H1 (cell line): ENCODE measurements around the gene SCAMP5. TPM values are rescaled to one million over a fixed set of nuclear protein-coding genes. Genes with fewer than 3 reads are reported as not detected.

ENCODE experiments used
- CTCF ChIA-PET: fragments of 300-600 bp; sonication (Branson Sonifier 250); formaldehyde crosslinking; loops from one replicate; lab custom pipeline; 2021; ENCODE audit not compliant: partially characterized antibody; lab: Charles Lee
- POLR2A ChIA-PET: fragments of 300-600 bp; sonication (Branson Sonifier 250); formaldehyde crosslinking; loops from one replicate; lab custom pipeline; 2021; ENCODE audit warnings: inconsistent platforms; ENCODE audit not compliant: partially characterized antibody; lab: Charles Lee
- DNase-seq, 2 experiments: peaks; one replicate each; pipeline versions ENCODE4 v3.0.0 to v3.0.0-alpha.2; 2010 to 2022; ENCODE audit warnings: low spot score in 2 of 2, low read depth in 1 of 2, mixed read lengths in 1 of 2
- FAIRE-seq: peaks from 2 replicates; lab custom pipeline; 2011; peaks lifted over from hg19 to GRCh38; lab: Jason Lieb, UNC
- H2AFZ ChIP-seq: 2 replicates; pipeline ENCODE4 v1.8.1; 2012; ENCODE audit warnings: low read length, inconsistent platforms
- H2AK5ac ChIP-seq: 2 replicates; pipeline ENCODE4 v1.6.1; 2013; ENCODE audit warnings: low read depth, low read length
- H2BK120ac ChIP-seq: replicated peaks from 2 replicates; pipeline ENCODE3; 2013; ENCODE audit warnings: low read depth, low read length, inconsistent platforms
- H2BK12ac ChIP-seq: 2 replicates; pipeline ENCODE4 v1.6.1; 2013; ENCODE audit warnings: low read depth, low read length
- H2BK15ac ChIP-seq: 2 replicates; pipeline ENCODE4 v1.6.1; 2013; ENCODE audit warnings: low read length
- H2BK20ac ChIP-seq: 2 replicates; pipeline ENCODE4 v1.6.1; 2013; ENCODE audit warnings: low read length
- H2BK5ac ChIP-seq: 2 replicates; pipeline ENCODE4 v1.6.1; 2013; ENCODE audit warnings: low read depth, low read length
- H3K14ac ChIP-seq: 2 replicates; pipeline ENCODE4 v1.6.1; 2013; ENCODE audit warnings: inconsistent platforms; ENCODE audit not compliant: insufficient read length
- H3K18ac ChIP-seq: 2 replicates; pipeline ENCODE4 v1.6.1; 2013; ENCODE audit warnings: low read length; ENCODE audit errors: extremely low read depth
- H3K23ac ChIP-seq: 2 replicates; pipeline ENCODE4 v1.6.1; 2013; ENCODE audit warnings: inconsistent platforms; ENCODE audit not compliant: insufficient read length
- H3K23me2 ChIP-seq: 2 replicates; pipeline ENCODE4 v1.6.1; 2013; ENCODE audit warnings: low read depth, low read length
- H3K27ac ChIP-seq: 2 replicates; pipeline ENCODE4 v1.6.1; 2011; ENCODE audit warnings: low read depth, low read length, inconsistent platforms
- H3K27me3 ChIP-seq, 4 experiments: replicated peaks in 1 of 4; 1 replicate in 1 of 4; 2 replicates in 3 of 4; pipeline versions ENCODE4 v1.6.1 to v1.8.1; 2011 to 2013; ENCODE audit warnings: low read length in 3 of 4, mild to moderate bottlenecking in 3 of 4, inconsistent platforms in 2 of 4, mixed read lengths in 2 of 4, moderate library complexity in 1 of 4; ENCODE audit not compliant: control insufficient read depth in 3 of 4, insufficient read depth in 3 of 4; ENCODE audit errors: extremely low read depth in 1 of 4
- H3K36me3 ChIP-seq, 4 experiments: 2 replicates each; pipeline versions ENCODE4 v1.6.1 to v1.8.1; 2011 to 2013; ENCODE audit warnings: mild to moderate bottlenecking in 4 of 4, low read length in 3 of 4, moderate library complexity in 2 of 4, control low read depth in 1 of 4, inconsistent platforms in 1 of 4; ENCODE audit not compliant: insufficient read depth in 4 of 4, control insufficient read depth in 2 of 4
- H3K4ac ChIP-seq: replicated peaks from 2 replicates; pipeline ENCODE3; 2013; ENCODE audit warnings: low read length, low read depth, mixed read lengths, inconsistent platforms; ENCODE audit not compliant: insufficient read length
- H3K4me1 ChIP-seq, 4 experiments: replicated peaks in 1 of 4; 1 replicate in 1 of 4; 2 replicates in 3 of 4; pipeline versions ENCODE4 v1.6.1 to v1.8.1; 2011 to 2013; ENCODE audit warnings: low read length in 3 of 4, inconsistent platforms in 2 of 4, mixed read lengths in 1 of 4; ENCODE audit not compliant: insufficient read depth in 4 of 4, control insufficient read depth in 3 of 4
- H3K4me2 ChIP-seq, 2 experiments: 2 replicates each; pipeline versions ENCODE4 v1.6.1 to v1.8.1; 2011 to 2013; ENCODE audit warnings: low read depth in 2 of 2, low read length in 2 of 2, control low read depth in 1 of 2, inconsistent platforms in 1 of 2, mild to moderate bottlenecking in 1 of 2; ENCODE audit not compliant: insufficient read depth in 1 of 2
- H3K4me3 ChIP-seq, 4 experiments: fragments of 200-600, 300-600 bp in 1 of 4; sonication (generic), shearing (Covaris generic), sonication (Bioruptor Twin) in 1 of 4; 2 replicates each; pipeline versions ENCODE4 v1.5.1 to v1.8.1; 2011 to 2016; ENCODE audit warnings: low read length in 4 of 4, low read depth in 3 of 4, control low read depth in 2 of 4, inconsistent platforms in 2 of 4, mild to moderate bottlenecking in 2 of 4, mixed read lengths in 1 of 4, moderate library complexity in 1 of 4; ENCODE audit not compliant: insufficient read depth in 2 of 4; ENCODE audit errors: extremely low read depth in 1 of 4
- H3K56ac ChIP-seq: replicated peaks from 2 replicates; pipeline ENCODE3; 2013; ENCODE audit warnings: low read depth, mild to moderate bottlenecking, mixed read lengths, low read length, inconsistent platforms; ENCODE audit not compliant: insufficient read length
- H3K79me1 ChIP-seq: 2 replicates; pipeline ENCODE4 v1.6.1; 2013; ENCODE audit warnings: low read depth, low read length, control low read depth
- H3K79me2 ChIP-seq, 2 experiments: 2 replicates each; pipeline versions ENCODE4 v1.6.1 to v1.8.1; 2012 to 2013; ENCODE audit warnings: low read length in 2 of 2, mild to moderate bottlenecking in 2 of 2, inconsistent platforms in 1 of 2; ENCODE audit not compliant: insufficient read depth in 2 of 2, control insufficient read depth in 1 of 2
- H3K9ac ChIP-seq, 4 experiments: replicated peaks in 1 of 4; 1 replicate in 1 of 4; 2 replicates in 3 of 4; pipeline versions ENCODE4 v1.6.1 to v1.8.1; 2011 to 2013; ENCODE audit warnings: low read depth in 3 of 4, low read length in 3 of 4, control low read depth in 2 of 4, mild to moderate bottlenecking in 2 of 4, moderate library complexity in 2 of 4, inconsistent platforms in 1 of 4; ENCODE audit errors: extremely low read depth in 1 of 4
- H3K9me3 ChIP-seq, 2 experiments: 2 replicates each; pipeline versions ENCODE4 v1.6.1 to v1.8.1; 2012 to 2013; ENCODE audit warnings: mild to moderate bottlenecking in 2 of 2, moderate library complexity in 2 of 2, control low read depth in 1 of 2, inconsistent platforms in 1 of 2, low read depth in 1 of 2, low read length in 1 of 2, mixed read lengths in 1 of 2; ENCODE audit not compliant: insufficient read depth in 2 of 2
- H4K20me1 ChIP-seq, 2 experiments: replicated peaks in 1 of 2; 2 replicates each; pipeline versions ENCODE3 to v1.8.1; 2011 to 2013; ENCODE audit warnings: inconsistent platforms in 2 of 2, low read length in 2 of 2, mild to moderate bottlenecking in 1 of 2; ENCODE audit not compliant: insufficient read depth in 2 of 2, control insufficient read depth in 1 of 2
- H4K5ac ChIP-seq: 2 replicates; pipeline ENCODE4 v1.6.1; 2013; ENCODE audit warnings: low read length, low read depth, mixed read lengths, inconsistent platforms; ENCODE audit not compliant: insufficient read length
- H4K8ac ChIP-seq: 2 replicates; pipeline ENCODE4 v1.8.0; 2013; ENCODE audit warnings: mild to moderate bottlenecking, moderate library complexity, low read length, inconsistent platforms; ENCODE audit not compliant: insufficient read depth; ENCODE audit errors: extremely low read depth
- H4K91ac ChIP-seq: replicated peaks from 2 replicates; pipeline ENCODE3; 2013; ENCODE audit warnings: low read length, mixed read lengths, inconsistent platforms; ENCODE audit not compliant: insufficient read length
- ATF2 ChIP-seq: IDR thresholded peaks from 2 replicates; pipeline ENCODE4 v1.6.1; 2012; ENCODE audit warnings: low read length, inconsistent platforms
- CREB1 ChIP-seq: IDR thresholded peaks from 2 replicates; pipeline ENCODE4 v1.6.1; 2012; ENCODE audit warnings: inconsistent platforms
- EZH2 ChIP-seq: fragments of 200-600 bp; sonication (generic); IDR thresholded peaks from 2 replicates; pipeline ENCODE4 v1.7.1; 2012; ENCODE audit warnings: low read depth, mild to moderate bottlenecking, moderate library complexity, low read length, inconsistent platforms; ENCODE audit not compliant: severe bottlenecking
- RAD21 ChIP-seq, 2 experiments: IDR thresholded peaks in 1 of 2; conservative IDR thresholded peaks in 1 of 2; 2 replicates each; pipeline ENCODE4 v1.6.1; 2011; ENCODE audit warnings: low read depth in 2 of 2, low read length in 2 of 2, improper control_type of control experiment in 1 of 2, inconsistent platforms in 1 of 2, mild to moderate bottlenecking in 1 of 2, moderate library complexity in 1 of 2
- SIN3A ChIP-seq, 2 experiments: IDR thresholded peaks in 1 of 2; conservative IDR thresholded peaks in 1 of 2; 2 replicates each; pipeline ENCODE4 v1.6.1; 2011 to 2012; ENCODE audit warnings: low read length in 2 of 2, improper control_type of control experiment in 1 of 2, low read depth in 1 of 2, mild to moderate bottlenecking in 1 of 2
- WGBS, 2 experiments: shearing (Covaris generic) in 1 of 2; methylation state at CpG; one replicate each; pipeline versions ENCODE4 v1.1.6 to v1.1.7; 2013 to 2015; ENCODE audit warnings: low lambda C conversion rate in 2 of 2, mixed read lengths in 2 of 2, inconsistent platforms in 1 of 2, low coverage in 1 of 2, missing lambda C conversion rate in 1 of 2; ENCODE audit not compliant: insufficient replicate concordance in 2 of 2, insufficient coverage in 1 of 2, insufficient read length in 1 of 2; ENCODE audit errors: extremely low coverage in 1 of 2, missing lambda C conversion rate in 1 of 2; 5-methylcytosine and 5-hydroxymethylcytosine counted together
- polyA plus RNA-seq, 7 experiments: library from polyadenylated mRNA; depleted of rRNA in 3 of 7; stranded (reverse) in 5 of 7; unstranded in 2 of 7; fragments of >200 nt in 5 of 7; fragments of 200-250 nt in 2 of 7; gene quantifications; 1 replicate in 5 of 7; 2 replicates in 1 of 7; 4 replicates in 1 of 7; pipeline versions ENCODE4 v1.2.1 to v1.2.3, GENCODE V29; 2011 to 2013; ENCODE audit warnings: missing spikeins in 2 of 7, mixed read lengths in 2 of 7
- total RNA-seq: library from RNA; stranded (reverse); fragmentation: NEBNext Ultra II Directional; extraction: Animal tissue kit (Norgen Biotek cat#: 25700); gene quantifications from 2 replicates; pipeline ENCODE4 v1.2.1, GENCODE V29; 2021
- TF ChIP-seq, protein P1 (sequence below): IDR thresholded peaks from 2 replicates; pipeline ENCODE4 v1.6.1; 2011; ENCODE audit warnings: low read depth, mild to moderate bottlenecking, low read length; ENCODE audit not compliant: insufficient read depth
- TF ChIP-seq, protein P2 (sequence below): IDR thresholded peaks from 2 replicates; pipeline ENCODE4 v1.6.1; 2012; ENCODE audit warnings: inconsistent platforms

The SCAMP5 gene
- total and polyA plus RNA-seq, 2 of the 8 experiments (the other 6 are each of a cell fraction or from before 2014, with no cell fraction given) = 55.4 to 94.7 TPM

DNA sequence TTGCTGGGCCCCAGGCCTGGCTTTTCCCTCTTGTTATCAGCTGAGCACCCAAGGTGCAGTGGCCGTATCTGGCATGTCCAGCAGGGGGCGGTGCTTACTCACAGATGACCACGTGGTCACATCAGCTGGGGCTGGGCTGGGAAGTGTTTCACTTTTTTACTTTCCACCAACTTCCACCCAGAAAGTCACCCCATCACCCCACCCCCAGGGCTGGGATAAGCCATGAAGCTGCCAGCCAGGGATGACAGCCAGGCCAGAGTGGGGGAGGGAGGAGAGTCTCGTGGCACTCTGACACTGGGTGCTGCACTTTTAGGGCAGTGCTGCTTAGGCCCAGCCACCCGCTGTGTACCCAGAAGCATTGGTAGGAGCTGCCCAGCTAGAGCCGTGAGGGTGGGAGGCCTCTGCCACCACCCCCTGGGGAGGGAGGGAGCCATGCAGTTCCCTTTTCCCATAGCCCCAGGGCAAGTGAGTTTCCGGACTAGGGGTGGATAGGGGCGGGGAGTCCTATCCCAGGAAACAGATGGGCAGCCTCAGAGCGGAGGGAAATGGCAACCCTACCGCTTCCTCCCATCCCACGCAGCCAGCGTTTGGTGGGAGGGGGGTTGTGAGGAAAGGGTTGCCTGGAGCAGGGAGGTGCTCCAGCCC, 34.1 kb downstream of the SCAMP5 start:
- Histone ChIP-seq H2AK5ac (no peak overlapping the region), H4K8ac (peak overlapping the region; percentile 64), H3K56ac (no peak overlapping the region), H4K20me1 (peaks cover 3 to 4% of the 10 kb centered on the region in 2 experiments), H2BK5ac (peak overlapping the region; percentile 77), H2BK15ac (no peak overlapping the region; the same call in 1 of the 2 replicates), H4K91ac (peak overlapping the region; percentile 49), H3K14ac (no peak overlapping the region), H3K9me3 (no peaks in the 10 kb centered on the region), H3K23ac (no peak overlapping the region), H3K4me3 (no peak overlapping the region), H2BK120ac (no peak overlapping the region), H3K27ac (no peak overlapping the region), H3K18ac (peak overlapping the region; percentile 55), H3K4ac (no peak overlapping the region), H3K36me3 (no peaks in the 10 kb centered on the region), H2AFZ (no peak overlapping the region), H3K23me2 (no peaks in the 10 kb centered on the region), H3K4me2 (peak overlapping the region in 1 of 2 experiments; percentile 21; a peak in 1 of 4 replicates), H3K79me1 (peaks cover 7% of the 10 kb centered on the region; the same call in 1 of the 2 replicates), H3K9ac (no peak overlapping the region), H2BK20ac (no peak overlapping the region), H3K27me3 (no peaks in the 10 kb centered on the region), H3K79me2 (peaks cover 0 to 6% of the 10 kb centered on the region in 2 experiments; a peak in 1 of 4 replicates), H3K4me1 (peaks cover 0 to 11% (median 9%) of the 10 kb centered on the region in 4 experiments; a peak in 5 of 7 replicates), H4K5ac (peak overlapping the region; percentile 39), H2BK12ac (peak overlapping the region; percentile 35; the same call in 1 of the 2 replicates)
- no peak for FAIRE-seq
- WGBS, 2 experiments = 59% methylated on average over 12 of the region's 12 CpGs; no CpG with 5 or more reads in 1 of the 2 experiments
- DNase-seq = peak; percentile 61 to 98
- ChIA-PET CTCF (interaction anchor here (0.6 to 8.5 kb wide), 30 partner anchors 9 to 286 kb away, joined by 3 to 97 read pairs (median 5); partner anchors contain the start of gene C15orf39), POLR2A (interaction anchor here (0.7 to 3.2 kb wide), 4 partner anchors 128 to 175 kb away, joined by 3 to 22 read pairs (median 4); partner anchors contain the start of gene C15orf39)
- TF ChIP-seq ATF2 (0 out of 2 replicates have a peak, but pooled peaks have one; percentile 52), SIN3A (conservative IDR thresholded peaks at IDR 0.05 in 1 of 2, IDR thresholded peaks at IDR 0.05 in 1 of 2; ENCODE audit: low read depth in 1 of 2, low read length in 2 of 2) (peak; percentile 56 to 88; a peak in 2 of 4 replicates), EZH2 (no peak), CREB1 (0 out of 2 replicates have a peak, but pooled peaks have one; percentile 17), RAD21 (IDR thresholded peaks at IDR 0.05 in 1 of 2, conservative IDR thresholded peaks at IDR 0.05 in 1 of 2; ENCODE audit: low read depth in 2 of 2, low read length in 2 of 2) (peak; percentile 98 to 99)
- TF ChIP-seq, protein P1, sequence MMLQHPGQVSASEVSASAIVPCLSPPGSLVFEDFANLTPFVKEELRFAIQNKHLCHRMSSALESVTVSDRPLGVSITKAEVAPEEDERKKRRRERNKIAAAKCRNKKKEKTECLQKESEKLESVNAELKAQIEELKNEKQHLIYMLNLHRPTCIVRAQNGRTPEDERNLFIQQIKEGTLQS = 0 out of 2 replicates have a peak, but pooled peaks have one; percentile 52
- TF ChIP-seq, protein P2, sequence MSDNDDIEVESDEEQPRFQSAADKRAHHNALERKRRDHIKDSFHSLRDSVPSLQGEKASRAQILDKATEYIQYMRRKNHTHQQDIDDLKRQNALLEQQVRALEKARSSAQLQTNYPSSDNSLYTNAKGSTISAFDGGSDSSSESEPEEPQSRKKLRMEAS = peak; percentile 89
